ENCODE results near the gene CDK5. TPM values are rescaled to one million over a fixed set of nuclear protein-coding genes. Genes with fewer than 3 reads are reported as not detected.

Gene CDK5
- total RNA-seq, 4 donors from 2014 or later, result 3.8 to 12.9 (median 8.6) TPM

GRCh38 chr7:151077705-151078232 lies 20.1 kb upstream of the CDK5 start:
- peaks cover 34 to 57% (median 35%) of the 10 kb centered on the region in 3 donors for H3K4me1 ChIP-seq
- peak overlapping the region in 2 of 4 donors; percentile 5 to 34 for H3K27ac ChIP-seq
- intact Hi-C loops (cut with DNase I), result no loop called here
- TF ChIP-seq POLR2A (IDR thresholded peaks at IDR 0.05) (no peak), CTCF (IDR thresholded peaks at IDR 0.05) (no peak)
- no peaks in the 10 kb centered on the region for H3K9me3 ChIP-seq
- H3K27me3 ChIP-seq, result no peaks in the 10 kb centered on the region
- H3K4me3 ChIP-seq, result no peak overlapping the region
- DNase-seq, result no peak
- H3K36me3 ChIP-seq, result peaks cover 16 to 68% (median 22%) of the 10 kb centered on the region in 3 donors
- WGBS, 2 donors, result 20 to 100% methylated on average over 1 to 2 of the region's 10 CpGs

GRCh38 chr7:151076863-151077704 lies 19.4 kb upstream of the CDK5 start:
- Histone ChIP-seq H3K4me1 (peaks cover 28 to 50% (median 28%) of the 10 kb centered on the region in 3 donors), H3K36me3 (peaks cover 17 to 75% (median 28%) of the 10 kb centered on the region in 3 donors)
- DNase-seq, result no peak

GRCh38 chr7:151075978-151076426 lies 18.3 kb upstream of the CDK5 start:
- H3K27me3 ChIP-seq, result no peaks in the 10 kb centered on the region
- no peak for TF ChIP-seq POLR2A (IDR thresholded peaks at IDR 0.05)
- TF ChIP-seq CTCF (IDR thresholded peaks at IDR 0.05), result no peak
- no peaks in the 10 kb centered on the region for H3K9me3 ChIP-seq
- H3K4me3 ChIP-seq, result no peak overlapping the region
- H3K27ac ChIP-seq, result no peak overlapping the region
- H3K36me3 ChIP-seq, result peaks cover 28 to 86% (median 38%) of the 10 kb centered on the region in 3 donors
- intact Hi-C loops (cut with DNase I), result no loop called here
- 83 to 88% methylated on average over 10 to 17 of the region's 22 CpGs for WGBS, 2 donors
- peaks cover 17 to 39% (median 17%) of the 10 kb centered on the region in 3 donors for H3K4me1 ChIP-seq
- no peak for DNase-seq

More at GRCh38 chr7:151076863-151077704, 19.4 kb upstream of the CDK5 start:
- no peak overlapping the region for H3K4me3 ChIP-seq
- 56 to 63% methylated on average over 6 to 8 of the region's 33 CpGs for WGBS, 2 donors
- H3K27ac ChIP-seq, result peak overlapping the region in 1 of 4 donors; percentile 2
- intact Hi-C loops (cut with DNase I), result no loop called here
- no peaks in the 10 kb centered on the region for H3K27me3 ChIP-seq
- TF ChIP-seq CTCF (IDR thresholded peaks at IDR 0.05) (peak in 2 of 6 experiments; percentile 11 to 39), POLR2A (IDR thresholded peaks at IDR 0.05) (no peak)
- H3K9me3 ChIP-seq, result no peaks in the 10 kb centered on the region

- peaks cover 15 to 36% (median 17%) of the 10 kb centered on the region in 3 donors for H3K4me1 ChIP-seq
- no peaks in the 10 kb centered on the region for H3K27me3 ChIP-seq
- TF ChIP-seq POLR2A (IDR thresholded peaks at IDR 0.05) (no peak), CTCF (IDR thresholded peaks at IDR 0.05) (no peak)
- intact Hi-C loops (cut with DNase I), result no loop called here
- no peaks in the 10 kb centered on the region for H3K9me3 ChIP-seq
- no peak overlapping the region for H3K27ac ChIP-seq
- H3K36me3 ChIP-seq, result peaks cover 32 to 90% (median 42%) of the 10 kb centered on the region in 3 donors
- H3K4me3 ChIP-seq, result no peak overlapping the region
- no peak for DNase-seq
- WGBS, 2 donors, result 40 to 72% methylated on average over 2 to 7 of the region's 7 CpGs
These were observed 17.9 kb upstream of the CDK5 start for GRCh38 chr7:151075662-151075971.

All from esophagus squamous epithelium (tissue), 5 donors.